ENCODE results near the gene IGFBPL1.

Gene IGFBPL1

DNA sequence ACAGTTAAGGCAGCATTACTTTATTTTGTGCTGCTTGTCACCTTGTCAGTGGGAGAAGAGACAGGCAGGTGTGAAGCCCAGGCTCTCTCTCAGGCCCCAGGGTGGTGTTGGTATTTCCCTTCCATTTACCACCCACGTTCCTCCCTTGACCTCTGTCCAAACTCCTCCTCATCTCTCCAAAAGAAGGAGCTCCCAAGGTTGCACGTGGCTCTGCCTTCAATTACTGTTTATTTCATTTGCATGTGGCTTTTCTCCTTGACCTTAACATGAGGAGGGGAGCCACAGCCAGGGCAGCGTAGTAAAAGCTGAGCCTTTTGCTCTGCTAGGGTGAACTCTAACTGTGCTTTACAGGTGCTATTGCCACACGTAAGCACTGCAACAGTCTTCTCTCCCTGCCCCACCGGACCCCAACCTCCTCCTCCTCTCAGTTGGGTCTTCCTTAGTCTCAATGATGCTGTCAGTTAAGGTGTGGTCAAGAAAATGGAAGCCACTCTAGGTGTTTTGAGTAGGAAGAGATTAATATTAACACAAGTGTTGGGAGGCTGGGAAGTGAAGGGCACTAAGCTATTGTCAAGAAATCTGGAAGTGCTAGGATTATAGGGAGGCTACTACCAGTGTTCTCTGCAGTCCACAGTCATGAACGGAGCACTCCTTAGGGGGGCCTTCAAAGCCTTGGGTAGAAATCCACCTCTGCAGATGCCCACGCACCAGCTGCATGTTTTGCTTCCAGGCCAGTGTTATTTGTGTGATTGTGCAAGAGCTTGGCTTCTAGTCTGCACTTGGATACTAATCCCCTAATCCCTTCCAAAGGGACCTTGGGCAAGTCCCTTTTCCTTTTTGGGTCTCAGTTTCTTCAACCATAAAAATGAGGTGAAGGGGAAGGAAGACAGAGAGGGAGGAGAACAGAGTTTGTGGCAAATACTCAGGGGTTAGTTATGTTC is 35.7 kb downstream of the IGFBPL1 start:
- TF ChIP-seq, protein P1, sequence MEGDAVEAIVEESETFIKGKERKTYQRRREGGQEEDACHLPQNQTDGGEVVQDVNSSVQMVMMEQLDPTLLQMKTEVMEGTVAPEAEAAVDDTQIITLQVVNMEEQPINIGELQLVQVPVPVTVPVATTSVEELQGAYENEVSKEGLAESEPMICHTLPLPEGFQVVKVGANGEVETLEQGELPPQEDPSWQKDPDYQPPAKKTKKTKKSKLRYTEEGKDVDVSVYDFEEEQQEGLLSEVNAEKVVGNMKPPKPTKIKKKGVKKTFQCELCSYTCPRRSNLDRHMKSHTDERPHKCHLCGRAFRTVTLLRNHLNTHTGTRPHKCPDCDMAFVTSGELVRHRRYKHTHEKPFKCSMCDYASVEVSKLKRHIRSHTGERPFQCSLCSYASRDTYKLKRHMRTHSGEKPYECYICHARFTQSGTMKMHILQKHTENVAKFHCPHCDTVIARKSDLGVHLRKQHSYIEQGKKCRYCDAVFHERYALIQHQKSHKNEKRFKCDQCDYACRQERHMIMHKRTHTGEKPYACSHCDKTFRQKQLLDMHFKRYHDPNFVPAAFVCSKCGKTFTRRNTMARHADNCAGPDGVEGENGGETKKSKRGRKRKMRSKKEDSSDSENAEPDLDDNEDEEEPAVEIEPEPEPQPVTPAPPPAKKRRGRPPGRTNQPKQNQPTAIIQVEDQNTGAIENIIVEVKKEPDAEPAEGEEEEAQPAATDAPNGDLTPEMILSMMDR (IDR thresholded peaks at IDR 0.05; ENCODE audit: borderline replicate concordance, control extremely low read depth, extremely low read depth, insufficient read depth, missing control alignments), result no peak
- in situ Hi-C loops (cut with MboI; ENCODE audit: low sequenced_read_pairs, unreplicated experiment), result loop anchor here (10.0 kb wide), 1 partner anchor 56 kb away; no protein-coding TSS in a partner anchor
- no peak for DNase-seq (ENCODE audit: low spot score)

DNA sequence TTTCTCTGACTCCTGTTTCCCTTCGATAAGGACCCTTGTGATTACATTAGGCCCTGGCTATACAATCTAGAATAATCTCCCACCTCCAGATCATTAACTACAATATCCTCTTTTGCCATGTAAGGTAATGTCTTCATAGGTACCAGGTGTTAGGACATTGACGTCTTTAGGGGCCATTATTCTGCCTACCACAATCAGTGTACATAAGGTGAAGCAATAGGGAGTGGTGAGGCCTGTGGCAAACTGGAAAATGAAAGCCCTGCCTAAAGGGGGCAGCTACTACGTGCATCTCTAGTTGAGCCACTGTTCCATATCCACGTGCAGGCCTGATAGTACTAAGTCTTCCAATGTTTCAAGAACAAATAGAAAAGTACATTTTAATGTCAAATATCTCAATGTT is 36.5 kb downstream of the IGFBPL1 start:
- TF ChIP-seq, protein P1 (IDR thresholded peaks at IDR 0.05; ENCODE audit: borderline replicate concordance, control extremely low read depth, extremely low read depth, insufficient read depth, missing control alignments), result no peak
- DNase-seq (ENCODE audit: low spot score), result no peak
- in situ Hi-C loops (cut with MboI; ENCODE audit: low sequenced_read_pairs, unreplicated experiment), result loop anchor here (10.0 kb wide), 1 partner anchor 57 kb away; no protein-coding TSS in a partner anchor

DNA sequence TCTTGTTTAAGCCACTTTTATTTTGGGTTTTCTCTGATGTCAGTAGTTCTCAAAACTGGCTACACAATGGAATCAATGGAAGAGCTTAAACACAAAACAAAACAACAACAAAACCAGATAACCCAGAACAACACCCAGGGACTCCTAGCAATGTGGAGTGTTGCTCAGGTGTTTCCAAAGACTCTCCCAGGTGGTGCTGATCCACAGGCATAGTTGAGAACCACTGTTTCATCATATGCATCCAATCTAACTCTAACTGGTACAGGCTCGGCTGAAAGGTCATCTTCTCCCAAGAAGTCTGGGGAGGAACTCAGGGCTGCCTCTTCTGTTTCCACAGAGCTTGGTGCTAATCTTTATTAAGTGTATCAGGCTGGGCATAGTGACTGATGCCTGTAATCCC is 37.2 kb downstream of the IGFBPL1 start:
- TF ChIP-seq, protein P1 (IDR thresholded peaks at IDR 0.05; ENCODE audit: borderline replicate concordance, control extremely low read depth, extremely low read depth, insufficient read depth, missing control alignments), result no peak
- DNase-seq (ENCODE audit: low spot score), result no peak
- in situ Hi-C loops (cut with MboI; ENCODE audit: low sequenced_read_pairs, unreplicated experiment), result loop anchor here (10.0 kb wide), 1 partner anchor 58 kb away; no protein-coding TSS in a partner anchor

DNA sequence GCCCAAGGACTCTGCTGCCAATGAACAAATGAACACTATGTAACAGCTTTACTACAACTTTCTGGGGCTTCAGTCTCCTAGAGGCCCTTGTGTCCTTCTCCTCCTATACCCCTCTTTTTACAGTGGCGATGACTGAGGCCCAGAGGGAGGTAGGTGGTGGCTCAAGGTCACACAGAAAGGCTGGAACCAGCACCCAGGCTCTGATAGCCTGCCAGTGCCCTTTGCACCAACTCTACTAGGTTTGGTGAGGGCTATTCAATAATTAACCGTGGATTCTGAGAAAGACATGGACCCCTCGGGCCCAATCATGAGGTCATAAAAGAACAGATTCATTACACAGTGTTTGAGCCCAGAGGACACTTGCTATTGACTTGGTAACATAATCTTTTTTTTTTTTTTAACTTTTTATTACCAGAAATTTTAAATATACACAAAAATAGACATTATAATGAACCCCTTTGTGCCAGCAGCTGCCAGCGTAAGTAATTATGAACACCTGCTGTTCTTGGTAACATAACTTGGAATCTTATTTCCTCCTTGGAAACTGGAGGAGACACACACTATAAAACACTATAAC is 37.8 kb downstream of the IGFBPL1 start:
- no peak for DNase-seq (ENCODE audit: low spot score)
- TF ChIP-seq, protein P1 (IDR thresholded peaks at IDR 0.05; ENCODE audit: borderline replicate concordance, control extremely low read depth, extremely low read depth, insufficient read depth, missing control alignments), result no peak
- in situ Hi-C loops (cut with MboI; ENCODE audit: low sequenced_read_pairs, unreplicated experiment), result loop anchor here (10.0 kb wide), 1 partner anchor 58 kb away; no protein-coding TSS in a partner anchor

DNA sequence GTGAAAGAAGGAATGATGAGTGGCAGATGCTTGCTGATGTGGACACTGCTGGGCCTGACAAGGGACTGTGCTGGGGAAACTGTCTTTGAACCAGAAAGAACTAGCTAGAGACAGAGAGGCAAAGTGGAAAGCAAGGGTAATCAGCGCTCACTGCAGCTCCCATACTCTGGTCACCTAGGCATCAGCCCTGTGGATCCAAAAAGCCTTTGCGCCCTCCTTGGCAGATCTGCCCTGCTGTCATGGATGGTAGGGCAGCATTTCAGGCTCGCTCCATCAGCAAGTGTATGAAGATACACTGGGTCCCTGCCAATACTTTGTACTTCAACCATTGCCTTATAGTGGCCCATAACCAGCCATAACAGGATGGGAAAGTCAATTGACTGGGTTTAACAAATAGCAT is 38.4 kb downstream of the IGFBPL1 start:
- TF ChIP-seq, protein P1 (IDR thresholded peaks at IDR 0.05; ENCODE audit: borderline replicate concordance, control extremely low read depth, extremely low read depth, insufficient read depth, missing control alignments), result no peak
- DNase-seq (ENCODE audit: low spot score), result no peak
- in situ Hi-C loops (cut with MboI; ENCODE audit: low sequenced_read_pairs, unreplicated experiment), result loop anchor here (10.0 kb wide), 1 partner anchor 59 kb away; no protein-coding TSS in a partner anchor

DNA sequence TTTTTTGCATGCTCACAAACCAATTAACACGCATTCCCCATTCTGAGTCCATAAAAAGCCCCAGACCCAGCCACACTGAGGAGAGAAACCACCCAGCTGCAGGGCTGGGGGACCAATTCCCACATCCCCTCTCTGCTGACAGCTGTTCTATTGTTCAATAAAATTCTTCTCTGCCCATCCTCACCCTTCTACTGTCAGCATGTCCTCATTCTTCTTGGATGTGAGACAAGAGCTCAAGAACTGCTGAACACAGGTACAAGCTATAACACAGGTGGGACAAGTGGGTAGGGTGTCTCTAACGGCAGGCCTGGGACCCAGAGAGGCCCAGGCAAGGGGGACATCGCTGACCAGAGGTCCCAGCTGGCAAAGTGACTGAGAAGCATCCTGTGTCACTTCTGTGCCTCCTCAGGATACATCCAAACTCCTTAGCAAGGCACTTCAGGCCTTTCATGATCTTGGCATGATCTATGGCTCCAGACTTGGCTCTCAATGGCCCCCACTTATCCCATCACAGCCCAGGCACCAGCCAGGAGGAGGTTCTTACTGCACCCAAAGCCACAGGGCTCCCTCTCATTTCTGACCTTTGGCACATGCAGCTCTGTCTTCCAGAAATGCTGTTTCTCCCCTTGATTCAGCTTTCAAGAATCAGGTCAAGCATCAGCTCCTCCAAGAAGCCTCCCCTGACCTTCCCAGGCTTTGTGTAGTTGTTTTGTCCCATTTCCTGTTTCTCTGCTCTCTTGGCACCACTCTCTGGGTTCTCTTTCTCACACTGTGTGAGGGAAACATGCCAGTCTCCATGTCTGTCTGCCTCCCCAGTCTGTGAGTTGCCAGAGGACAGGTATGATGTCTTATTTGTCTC is 39.0 kb downstream of the IGFBPL1 start:
- DNase-seq (ENCODE audit: low spot score), result no peak
- in situ Hi-C loops (cut with MboI; ENCODE audit: low sequenced_read_pairs, unreplicated experiment), result loop anchor here (10.0 kb wide), 1 partner anchor 60 kb away; no protein-coding TSS in a partner anchor
- TF ChIP-seq, protein P1 (IDR thresholded peaks at IDR 0.05; ENCODE audit: borderline replicate concordance, control extremely low read depth, extremely low read depth, insufficient read depth, missing control alignments), result no peak

Data from GM13976 (cell line).